NOMO-1 treated with DMSO at 0.1 percent for 48 hours (cell line): ENCODE measurements around the gene GDF2.

Experiments used
- DNase-seq: peaks from one replicate; lab custom pipeline; 2025; ENCODE audit not compliant: unreplicated experiment; lab: John Stamatoyannopoulos, UW

The GDF2 gene

DNA sequence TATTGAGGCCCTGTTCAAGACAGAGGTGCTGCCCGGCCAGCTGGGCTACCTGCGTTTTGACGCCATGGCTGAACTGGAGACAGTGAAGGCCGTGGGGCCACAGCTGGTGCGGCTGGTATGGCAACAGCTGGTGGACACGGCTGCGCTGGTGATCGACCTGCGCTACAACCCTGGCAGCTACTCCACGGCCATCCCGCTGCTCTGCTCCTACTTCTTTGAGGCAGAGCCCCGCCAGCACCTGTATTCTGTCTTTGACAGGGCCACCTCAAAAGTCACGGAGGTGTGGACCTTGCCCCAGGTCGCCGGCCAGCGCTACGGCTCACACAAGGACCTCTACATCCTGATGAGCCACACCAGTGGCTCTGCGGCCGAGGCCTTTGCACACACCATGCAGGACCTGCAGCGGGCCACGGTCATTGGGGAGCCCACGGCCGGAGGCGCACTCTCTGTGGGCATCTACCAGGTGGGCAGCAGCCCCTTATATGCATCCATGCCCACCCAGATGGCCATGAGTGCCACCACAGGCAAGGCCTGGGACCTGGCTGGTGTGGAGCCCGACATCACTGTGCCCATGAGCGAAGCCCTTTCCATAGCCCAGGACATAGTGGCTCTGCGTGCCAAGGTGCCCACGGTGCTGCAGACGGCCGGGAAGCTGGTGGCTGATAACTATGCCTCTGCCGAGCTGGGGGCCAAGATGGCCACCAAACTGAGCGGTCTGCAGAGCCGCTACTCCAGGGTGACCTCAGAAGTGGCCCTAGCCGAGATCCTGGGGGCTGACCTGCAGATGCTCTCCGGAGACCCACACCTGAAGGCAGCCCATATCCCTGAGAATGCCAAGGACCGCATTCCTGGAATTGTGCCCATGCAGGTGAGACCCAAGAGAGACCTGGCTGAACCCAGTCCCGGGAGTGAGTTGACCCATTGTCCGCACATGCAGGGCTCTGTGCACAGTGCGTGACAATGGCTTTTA is 28.7 kb downstream of the GDF2 start:
- no peak for DNase-seq

DNA sequence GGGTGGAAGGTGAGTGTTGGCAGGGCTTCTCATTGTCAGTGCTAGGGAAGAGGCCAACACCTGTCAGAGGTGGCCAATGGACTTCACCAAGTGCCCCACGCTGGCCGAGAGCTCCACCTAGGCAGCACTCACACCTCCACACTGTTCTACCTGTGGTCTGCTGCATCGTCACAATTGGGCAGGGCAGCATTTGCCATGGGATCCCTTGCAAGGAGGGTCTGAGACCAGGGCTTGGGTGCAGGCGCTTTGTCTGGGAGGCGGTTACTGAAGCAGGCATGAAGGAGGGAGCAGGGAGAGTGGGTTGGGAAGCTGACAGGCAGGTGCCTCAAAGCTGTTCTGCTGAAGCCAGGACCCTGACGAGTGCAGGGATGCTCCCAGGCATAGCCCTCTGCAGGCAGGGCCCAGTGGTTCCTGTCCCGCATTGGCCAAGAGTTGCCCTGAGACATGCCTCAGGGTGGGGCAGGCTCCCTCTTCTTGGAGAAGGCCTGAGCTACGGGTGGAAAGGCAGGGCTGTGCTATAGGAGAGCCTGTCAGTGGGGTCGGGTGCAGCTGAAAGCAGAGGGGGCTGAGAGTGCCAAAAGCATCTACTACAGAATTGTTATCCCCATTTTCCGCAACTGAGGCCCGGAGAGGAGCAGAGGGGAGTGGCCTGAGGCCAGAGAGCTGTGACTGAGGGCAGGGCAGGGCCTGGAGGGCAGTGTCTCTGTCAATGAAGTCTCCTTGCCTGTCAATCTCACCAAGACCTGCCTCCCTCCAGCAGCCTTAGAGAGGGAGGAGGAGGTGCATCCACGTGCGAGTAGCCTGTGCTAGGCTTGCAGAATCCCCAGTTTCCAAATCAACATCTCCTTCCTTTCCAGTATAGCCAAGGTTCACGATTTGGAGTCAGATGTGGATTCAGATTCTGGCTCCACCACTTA is 29.9 kb downstream of the GDF2 start:
- no peak for DNase-seq

- no peak for DNase-seq
Observed at GRCh38 chr10:47353351-47353750, 31.1 kb downstream of the GDF2 start.

- no peak for DNase-seq
Observed at GRCh38 chr10:47354165-47354564, 31.9 kb downstream of the GDF2 start.

GRCh38 chr10:47354900-47355299 is 32.6 kb downstream of the GDF2 start:
- no peak for DNase-seq

GRCh38 chr10:47356708-47357107 is 34.5 kb downstream of the GDF2 start:
- DNase-seq: no peak

- DNase-seq: no peak
Observed at GRCh38 chr10:47357131-47357582, 34.9 kb downstream of the GDF2 start.

DNA sequence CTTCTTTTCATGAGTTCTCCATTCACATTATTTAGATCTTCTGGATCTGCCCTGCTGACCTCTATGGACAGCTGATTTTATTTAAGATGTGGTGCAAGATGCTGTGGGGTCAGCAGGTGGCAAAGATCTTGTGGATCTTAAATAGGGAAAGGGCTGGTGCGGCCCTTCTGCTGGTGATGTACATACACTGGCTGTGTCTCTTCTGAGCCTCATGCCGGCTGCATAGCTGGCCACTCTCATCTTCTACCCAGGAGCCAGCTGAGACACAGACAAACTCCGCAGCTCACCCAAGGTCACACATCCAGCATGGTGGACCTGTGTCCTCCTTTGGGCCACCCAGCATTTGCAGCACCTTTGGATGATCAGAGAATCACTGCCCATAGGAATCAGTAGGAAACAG is 35.7 kb downstream of the GDF2 start:
- DNase-seq: no peak

DNA sequence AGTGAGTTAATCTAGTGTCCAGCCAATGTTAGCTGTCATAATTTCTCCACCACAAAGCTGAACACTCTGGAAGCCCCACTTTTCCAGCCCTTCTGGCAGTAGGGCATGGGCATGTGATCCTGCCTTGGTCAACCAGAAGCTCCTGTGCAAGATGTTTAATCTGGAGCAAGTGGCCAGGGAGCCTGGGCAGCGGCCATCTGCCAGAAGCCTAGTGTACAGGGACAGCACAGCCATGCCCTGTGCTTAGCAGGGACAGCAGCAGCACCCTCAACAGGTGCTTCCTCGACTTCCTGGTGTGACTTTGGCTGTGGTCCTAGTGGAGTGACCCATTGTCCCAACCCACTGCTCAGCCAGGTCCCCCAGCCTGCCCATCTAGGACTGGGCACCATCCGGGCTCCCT is 36.2 kb downstream of the GDF2 start:
- DNase-seq: no peak

- no peak for DNase-seq
Observed at GRCh38 chr10:47359101-47359500, 36.8 kb downstream of the GDF2 start.

- no peak for DNase-seq
Observed at GRCh38 chr10:47359626-47360418, 37.6 kb downstream of the GDF2 start.

DNA sequence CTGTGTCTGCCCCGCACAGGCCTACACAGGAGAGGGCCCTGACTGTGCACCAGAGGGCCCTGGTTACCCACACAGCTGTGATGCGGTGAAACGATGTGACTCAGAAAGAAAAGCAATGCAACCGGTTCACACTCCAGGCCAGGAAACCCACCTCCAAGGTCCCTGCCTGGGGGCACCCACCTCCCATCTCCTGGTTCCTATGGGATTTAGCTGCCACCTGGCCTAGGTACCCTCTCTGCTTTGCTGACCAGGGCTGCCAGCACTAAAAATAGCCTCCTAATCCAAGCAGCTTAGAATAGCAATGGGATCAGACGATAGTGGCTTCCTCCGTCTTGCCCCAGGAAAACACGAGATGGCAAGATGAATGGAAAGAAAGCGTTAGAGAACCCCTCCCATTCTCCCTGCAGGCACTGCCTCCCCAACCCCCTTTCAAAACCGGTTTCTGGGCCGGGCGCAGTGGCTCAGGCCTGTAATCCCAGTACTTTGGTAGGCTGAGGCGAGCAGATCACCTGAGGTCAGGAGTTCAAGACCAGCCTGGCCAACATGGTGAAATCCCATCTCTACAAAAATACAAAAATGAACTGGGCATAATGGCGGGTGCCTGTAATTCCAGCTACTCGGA is 38.3 kb downstream of the GDF2 start:
- DNase-seq: no peak

GRCh38 chr10:47361293-47361692 is 39.0 kb downstream of the GDF2 start:
- no peak for DNase-seq

DNA sequence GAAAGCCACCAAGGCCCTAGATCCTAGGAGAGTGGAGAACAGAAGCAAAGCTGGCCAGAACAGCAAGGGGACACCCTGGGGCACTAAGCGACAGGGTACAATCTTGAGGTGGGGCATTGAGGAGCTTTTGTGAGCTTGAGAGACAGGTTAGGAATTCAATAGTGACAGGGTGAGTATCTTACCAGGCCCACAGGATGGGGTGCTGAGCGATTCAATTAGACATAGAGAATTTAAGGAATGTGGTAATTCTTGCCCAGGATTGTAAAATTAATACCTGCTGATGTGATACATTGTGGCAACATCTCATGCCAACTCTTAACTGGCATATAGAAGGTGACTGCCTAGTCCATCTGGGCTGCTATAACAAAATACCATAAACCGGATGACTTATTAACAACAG is 39.9 kb downstream of the GDF2 start:
- no peak for DNase-seq

DNA sequence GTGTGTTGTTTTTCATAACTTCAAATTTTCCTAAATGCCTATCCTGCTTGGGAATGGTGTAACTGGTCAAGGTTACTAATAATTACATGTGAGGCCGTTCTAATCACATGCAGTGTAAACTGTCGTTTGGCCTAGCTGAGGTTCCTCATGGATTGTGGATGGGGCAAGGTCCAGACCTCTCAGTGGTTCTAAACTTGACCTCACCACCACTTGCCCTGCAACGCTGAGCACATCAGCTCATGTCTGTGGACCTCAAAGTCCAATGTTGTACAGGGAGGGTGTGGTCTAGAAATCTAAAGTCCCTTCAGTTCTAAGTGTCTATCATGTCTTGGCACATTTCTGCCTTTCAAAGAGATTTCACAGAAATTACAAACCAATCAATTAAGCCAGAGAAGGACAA is 41.5 kb downstream of the GDF2 start:
- DNase-seq: no peak

DNA sequence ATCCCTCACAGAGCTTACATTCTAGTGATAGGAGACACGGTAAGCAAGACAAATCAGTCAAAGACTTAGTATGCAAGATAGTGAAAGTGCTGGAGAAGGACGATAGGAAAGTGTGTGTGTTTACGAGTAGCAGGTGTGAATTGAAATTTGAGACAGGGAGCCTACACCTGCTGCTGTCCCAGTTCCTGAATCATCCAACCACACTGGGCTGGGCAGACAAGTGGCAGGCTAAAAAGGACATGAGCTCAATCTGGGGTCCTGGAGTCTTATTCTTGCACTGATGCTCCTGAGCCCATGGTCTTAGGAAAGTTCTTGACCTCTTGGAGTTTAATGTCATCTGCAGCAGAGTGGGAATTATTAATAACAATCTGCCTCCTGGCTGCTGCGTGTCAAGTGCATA is 42.1 kb downstream of the GDF2 start:
- DNase-seq: no peak

GRCh38 chr10:47364911-47365310 is 42.7 kb downstream of the GDF2 start:
- no peak for DNase-seq

DNA sequence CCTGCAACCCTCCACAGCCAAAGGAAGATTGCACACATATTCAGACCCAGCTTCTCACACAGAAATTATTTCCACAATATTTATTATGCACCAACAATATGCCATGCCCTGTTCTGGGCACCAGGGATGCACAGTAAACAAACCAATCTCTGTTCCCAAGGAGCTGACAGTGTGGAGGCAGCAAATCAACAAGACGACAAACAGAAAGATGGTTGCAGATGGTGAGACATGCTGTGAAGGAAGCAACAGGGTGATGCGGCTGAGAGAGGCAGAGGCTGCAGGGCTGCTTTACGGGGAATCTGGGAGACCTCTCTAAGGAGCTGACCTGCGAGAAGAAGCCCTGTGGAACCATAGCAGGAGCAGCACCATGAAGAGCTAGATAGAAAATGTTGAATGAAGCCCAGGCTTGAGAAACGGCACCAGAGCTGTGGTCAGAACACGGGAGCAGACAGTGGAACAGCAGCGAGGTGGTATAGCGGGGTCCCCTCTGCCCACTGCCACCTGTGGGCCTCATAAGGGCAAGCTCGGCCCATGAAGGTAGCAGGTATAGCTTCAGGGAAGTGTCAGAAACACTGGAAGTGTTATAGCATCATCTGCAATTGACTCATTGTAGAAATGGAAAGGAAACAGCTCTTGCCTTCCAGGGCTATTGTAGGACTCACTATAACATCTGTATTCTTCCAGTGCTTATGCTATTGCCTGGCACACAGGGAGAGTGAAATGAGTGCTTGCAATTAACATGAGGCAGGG is 43.4 kb downstream of the GDF2 start:
- DNase-seq: no peak

- DNase-seq: no peak
Observed at GRCh38 chr10:47366181-47366631, 44.0 kb downstream of the GDF2 start.
